Heart left ventricle (tissue), 13 donors: Measurements from ENCODE around the gene PLCH1.

Source experiments
- POLR2A ChIP-seq, 2 donors: fragments of 450-650 bp; IDR thresholded peaks; one replicate each; pipeline ENCODE4 v1.6.1; 2017; ENCODE audit warnings: antibody characterized with exemption in 2 of 2, mild to moderate bottlenecking in 2 of 2, moderate library complexity in 2 of 2
- TF ChIP-seq, protein P1 (sequence below), 12 donors: fragments of 200-600 bp; sonication (generic) in 4 of 12; IDR thresholded peaks; one replicate each; pipeline versions ENCODE4 v1.5.0 to v1.8.0; 2018 to 2022; ENCODE audit warnings: antibody characterized with exemption in 12 of 12, mild to moderate bottlenecking in 5 of 12
- donor health status: ischemic (EF 13 %, LVEDD 7.1; RV severe dilation, severe dysfunction).
- donor health status: DM: no; HTN: yes; CAD: no.
- donor health status: DM: no; HTN: no; CAD: no.
- donor health status: ischemic (EF 25% LVEDD 6.9; RV normal size, moderate dysfunction).
- donor health status: ischemic (EF 25% LVEDD 5.7; RV mildly dilated, moderate dysfunction).
- donor health status: ischemic (EF 35%, LVEDD 5.7; RV mildly dilated, moderate dysfunction).
- donor health status: nonischemic (EF 11% LVEDD 7.7; RV severe dilation, severe dysfunction).
- donor health status: DM: yes; HTN: yes; CAD: no.
- donor health status: PGD.
- donor health status: ischemic (EF 29% LVEDD 5.4; RV normal size, mild dysfunction).
- donor health status: nonischemic (EF 23%, LVEDD 6.1; RV moderate dilation, normal function).

DNA sequence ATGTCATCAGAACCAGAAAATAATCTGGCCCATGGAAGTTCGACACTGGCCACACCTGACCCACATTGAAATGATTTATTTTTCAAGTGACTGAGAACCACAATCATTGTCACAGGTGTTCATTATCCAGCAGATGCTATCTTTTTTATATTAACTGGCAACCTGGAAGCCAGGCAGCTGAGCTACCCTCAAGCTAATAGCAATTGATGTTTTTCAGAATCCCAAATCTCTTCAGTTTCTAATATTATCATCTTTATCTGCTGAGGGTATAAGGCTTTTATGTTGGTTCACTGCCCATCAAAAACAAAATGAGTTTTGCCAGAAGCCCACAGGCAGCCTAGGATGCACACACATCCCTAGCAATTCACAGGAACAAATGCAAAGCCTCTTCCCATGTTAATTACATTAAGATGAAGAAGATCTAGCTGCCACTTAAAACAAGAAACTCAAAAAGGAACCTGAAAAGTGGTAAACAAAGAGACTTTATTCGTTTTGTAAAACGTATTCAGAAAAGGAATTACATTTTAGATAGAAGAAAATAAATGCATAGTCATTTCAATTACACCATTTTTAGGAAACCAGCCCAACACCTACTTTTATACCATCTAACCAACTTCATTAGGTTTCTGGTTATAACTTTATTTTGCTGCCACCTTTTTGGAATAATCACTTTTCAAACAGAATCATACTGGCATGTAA, 410.5 kb downstream of the PLCH1 start:
- no peak for TF ChIP-seq POLR2A (IDR thresholded peaks at IDR 0.05)
- TF ChIP-seq, protein P1, sequence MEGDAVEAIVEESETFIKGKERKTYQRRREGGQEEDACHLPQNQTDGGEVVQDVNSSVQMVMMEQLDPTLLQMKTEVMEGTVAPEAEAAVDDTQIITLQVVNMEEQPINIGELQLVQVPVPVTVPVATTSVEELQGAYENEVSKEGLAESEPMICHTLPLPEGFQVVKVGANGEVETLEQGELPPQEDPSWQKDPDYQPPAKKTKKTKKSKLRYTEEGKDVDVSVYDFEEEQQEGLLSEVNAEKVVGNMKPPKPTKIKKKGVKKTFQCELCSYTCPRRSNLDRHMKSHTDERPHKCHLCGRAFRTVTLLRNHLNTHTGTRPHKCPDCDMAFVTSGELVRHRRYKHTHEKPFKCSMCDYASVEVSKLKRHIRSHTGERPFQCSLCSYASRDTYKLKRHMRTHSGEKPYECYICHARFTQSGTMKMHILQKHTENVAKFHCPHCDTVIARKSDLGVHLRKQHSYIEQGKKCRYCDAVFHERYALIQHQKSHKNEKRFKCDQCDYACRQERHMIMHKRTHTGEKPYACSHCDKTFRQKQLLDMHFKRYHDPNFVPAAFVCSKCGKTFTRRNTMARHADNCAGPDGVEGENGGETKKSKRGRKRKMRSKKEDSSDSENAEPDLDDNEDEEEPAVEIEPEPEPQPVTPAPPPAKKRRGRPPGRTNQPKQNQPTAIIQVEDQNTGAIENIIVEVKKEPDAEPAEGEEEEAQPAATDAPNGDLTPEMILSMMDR (IDR thresholded peaks at IDR 0.05) = no peak
